ENCODE results near the gene GNAT1.

DNA sequence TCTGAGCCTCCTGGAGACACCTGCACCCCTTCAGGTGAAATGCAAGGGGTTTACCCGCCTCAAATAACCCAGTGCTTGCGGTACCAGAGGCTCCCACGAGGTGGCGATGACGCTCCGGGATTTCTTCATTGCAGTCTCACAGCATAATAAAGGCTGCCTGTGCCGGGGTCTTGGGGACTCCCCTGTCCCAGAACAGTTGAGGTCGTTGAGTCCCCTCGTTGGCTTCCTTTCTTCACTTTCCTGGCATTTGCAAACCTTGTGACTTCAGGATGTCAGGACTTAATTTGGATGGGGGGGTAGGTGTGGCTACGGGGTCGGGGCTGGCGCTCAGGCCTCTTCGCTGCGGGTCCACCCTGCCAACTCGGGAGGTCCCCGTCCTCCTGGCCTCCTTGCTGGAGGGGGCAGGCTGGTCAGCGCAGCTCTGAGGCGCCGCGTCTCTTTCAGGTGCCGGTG, 1.3 kb downstream of the GNAT1 start:
- TF ChIP-seq POLR2AphosphoS5 (IDR thresholded peaks at IDR 0.05; ENCODE audit: low read depth, low read length) (no peak), POLR2A (IDR thresholded peaks at IDR 0.05; ENCODE audit: low read depth, low read length) (no peak), TAF1 (IDR thresholded peaks at IDR 0.05; ENCODE audit: borderline replicate concordance, low read depth, low read length) (no peak)
